ENCODE results near the gene PORCN. TPM values are rescaled to one million over a fixed set of nuclear protein-coding genes. Genes with fewer than 3 reads are reported as not detected.

The PORCN gene
- total and polyA plus RNA-seq, 9 of the 15 experiments (the other 6 are each of a cell fraction or from before 2014, with no cell fraction given) = 0.34 to 5.1 (median 2.8) TPM

DNA sequence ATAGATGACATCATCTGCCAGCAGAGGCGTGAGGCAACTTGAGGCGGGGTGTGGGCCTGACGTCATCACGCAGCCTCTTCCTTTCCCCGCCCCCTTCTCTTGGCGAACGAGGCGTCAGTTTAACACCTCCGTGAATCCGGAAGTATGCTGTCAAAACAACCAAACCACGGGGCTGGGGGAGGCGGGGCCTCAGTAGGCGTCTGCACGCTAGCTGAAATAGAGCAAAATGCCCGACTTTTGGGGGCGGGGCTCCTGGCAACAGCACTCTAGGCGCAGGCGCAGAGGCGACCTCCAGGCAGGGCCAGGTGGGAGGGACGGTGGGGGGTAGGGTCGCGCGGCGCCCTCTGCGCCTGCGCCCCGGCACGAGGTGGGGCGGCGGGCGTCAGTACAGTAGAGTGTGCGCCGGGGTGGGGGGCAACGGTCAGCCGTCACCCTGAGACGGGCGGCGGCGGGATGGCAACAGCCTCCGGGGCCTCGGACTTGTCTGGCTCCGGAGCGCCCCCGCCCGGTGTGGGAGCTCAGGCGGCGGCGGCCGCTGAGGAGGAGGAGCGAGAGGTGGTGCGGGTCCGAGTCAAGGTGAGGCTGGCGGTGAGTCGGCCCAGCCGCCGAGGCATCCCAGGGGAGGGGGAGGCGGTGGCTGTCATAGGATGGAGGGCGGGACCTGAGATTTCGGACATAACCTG lies 30.7 kb downstream of the PORCN start, which contains the start of gene TBC1D25 (continued):
- TF ChIP-seq, protein P1, sequence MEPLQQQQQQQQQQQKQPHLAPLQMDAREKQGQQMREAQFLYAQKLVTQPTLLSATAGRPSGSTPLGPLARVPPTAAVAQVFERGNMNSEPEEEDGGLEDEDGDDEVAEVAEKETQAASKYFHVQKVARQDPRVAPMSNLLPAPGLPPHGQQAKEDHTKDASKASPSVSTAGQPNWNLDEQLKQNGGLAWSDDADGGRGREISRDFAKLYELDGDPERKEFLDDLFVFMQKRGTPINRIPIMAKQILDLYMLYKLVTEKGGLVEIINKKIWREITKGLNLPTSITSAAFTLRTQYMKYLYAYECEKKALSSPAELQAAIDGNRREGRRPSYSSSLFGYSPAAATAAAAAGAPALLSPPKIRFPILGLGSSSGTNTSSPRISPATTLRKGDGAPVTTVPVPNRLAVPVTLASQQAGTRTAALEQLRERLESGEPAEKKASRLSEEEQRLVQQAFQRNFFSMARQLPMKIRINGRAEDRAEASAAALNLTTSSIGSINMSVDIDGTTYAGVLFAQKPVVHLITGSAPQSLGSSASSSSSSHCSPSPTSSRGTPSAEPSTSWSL (CRISPR knock-in tag; IDR thresholded peaks at IDR 0.05; ENCODE audit: borderline replicate concordance) = no peak
- TF ChIP-seq POLR2B (IDR thresholded peaks at IDR 0.05; ENCODE audit: low read depth, partially characterized antibody) = peak; percentile 50
- TF ChIP-seq BCOR (IDR thresholded peaks at IDR 0.05) = peak; percentile 68
- peak; percentile 42 for TF ChIP-seq HMGN3 (IDR thresholded peaks at IDR 0.05; ENCODE audit: borderline replicate concordance, extremely low read depth, insufficient read length, low read depth, low read length)
- TF ChIP-seq TFAM (CRISPR knock-in tag; conservative IDR thresholded peaks at IDR 0.05) = no peak
- no peak for TF ChIP-seq ZNF695 (CRISPR knock-in tag; IDR thresholded peaks at IDR 0.05)
- peak; percentile 44 for TF ChIP-seq MYC (IDR thresholded peaks at IDR 0.05; ENCODE audit: low read depth, low read length)
- no peak for TF ChIP-seq MYC (CRISPR knock-in tag; IDR thresholded peaks at IDR 0.05; ENCODE audit: borderline replicate concordance, low read depth)
- peak; percentile 53 for TF ChIP-seq EGR1 (conservative IDR thresholded peaks at IDR 0.05)
- peak; percentile 97 for TF ChIP-seq CREM (IDR thresholded peaks at IDR 0.05; ENCODE audit: low read depth)
- TF ChIP-seq TRIM28 (IDR thresholded peaks at IDR 0.05) = no peak
- TF ChIP-seq JUN (IDR thresholded peaks at IDR 0.05; ENCODE audit: borderline replicate concordance, low read depth, low read length) = peak; percentile 91
- no peak for TF ChIP-seq JUN (CRISPR knock-in tag; IDR thresholded peaks at IDR 0.05; ENCODE audit: borderline replicate concordance)
- TF ChIP-seq, protein P2, sequence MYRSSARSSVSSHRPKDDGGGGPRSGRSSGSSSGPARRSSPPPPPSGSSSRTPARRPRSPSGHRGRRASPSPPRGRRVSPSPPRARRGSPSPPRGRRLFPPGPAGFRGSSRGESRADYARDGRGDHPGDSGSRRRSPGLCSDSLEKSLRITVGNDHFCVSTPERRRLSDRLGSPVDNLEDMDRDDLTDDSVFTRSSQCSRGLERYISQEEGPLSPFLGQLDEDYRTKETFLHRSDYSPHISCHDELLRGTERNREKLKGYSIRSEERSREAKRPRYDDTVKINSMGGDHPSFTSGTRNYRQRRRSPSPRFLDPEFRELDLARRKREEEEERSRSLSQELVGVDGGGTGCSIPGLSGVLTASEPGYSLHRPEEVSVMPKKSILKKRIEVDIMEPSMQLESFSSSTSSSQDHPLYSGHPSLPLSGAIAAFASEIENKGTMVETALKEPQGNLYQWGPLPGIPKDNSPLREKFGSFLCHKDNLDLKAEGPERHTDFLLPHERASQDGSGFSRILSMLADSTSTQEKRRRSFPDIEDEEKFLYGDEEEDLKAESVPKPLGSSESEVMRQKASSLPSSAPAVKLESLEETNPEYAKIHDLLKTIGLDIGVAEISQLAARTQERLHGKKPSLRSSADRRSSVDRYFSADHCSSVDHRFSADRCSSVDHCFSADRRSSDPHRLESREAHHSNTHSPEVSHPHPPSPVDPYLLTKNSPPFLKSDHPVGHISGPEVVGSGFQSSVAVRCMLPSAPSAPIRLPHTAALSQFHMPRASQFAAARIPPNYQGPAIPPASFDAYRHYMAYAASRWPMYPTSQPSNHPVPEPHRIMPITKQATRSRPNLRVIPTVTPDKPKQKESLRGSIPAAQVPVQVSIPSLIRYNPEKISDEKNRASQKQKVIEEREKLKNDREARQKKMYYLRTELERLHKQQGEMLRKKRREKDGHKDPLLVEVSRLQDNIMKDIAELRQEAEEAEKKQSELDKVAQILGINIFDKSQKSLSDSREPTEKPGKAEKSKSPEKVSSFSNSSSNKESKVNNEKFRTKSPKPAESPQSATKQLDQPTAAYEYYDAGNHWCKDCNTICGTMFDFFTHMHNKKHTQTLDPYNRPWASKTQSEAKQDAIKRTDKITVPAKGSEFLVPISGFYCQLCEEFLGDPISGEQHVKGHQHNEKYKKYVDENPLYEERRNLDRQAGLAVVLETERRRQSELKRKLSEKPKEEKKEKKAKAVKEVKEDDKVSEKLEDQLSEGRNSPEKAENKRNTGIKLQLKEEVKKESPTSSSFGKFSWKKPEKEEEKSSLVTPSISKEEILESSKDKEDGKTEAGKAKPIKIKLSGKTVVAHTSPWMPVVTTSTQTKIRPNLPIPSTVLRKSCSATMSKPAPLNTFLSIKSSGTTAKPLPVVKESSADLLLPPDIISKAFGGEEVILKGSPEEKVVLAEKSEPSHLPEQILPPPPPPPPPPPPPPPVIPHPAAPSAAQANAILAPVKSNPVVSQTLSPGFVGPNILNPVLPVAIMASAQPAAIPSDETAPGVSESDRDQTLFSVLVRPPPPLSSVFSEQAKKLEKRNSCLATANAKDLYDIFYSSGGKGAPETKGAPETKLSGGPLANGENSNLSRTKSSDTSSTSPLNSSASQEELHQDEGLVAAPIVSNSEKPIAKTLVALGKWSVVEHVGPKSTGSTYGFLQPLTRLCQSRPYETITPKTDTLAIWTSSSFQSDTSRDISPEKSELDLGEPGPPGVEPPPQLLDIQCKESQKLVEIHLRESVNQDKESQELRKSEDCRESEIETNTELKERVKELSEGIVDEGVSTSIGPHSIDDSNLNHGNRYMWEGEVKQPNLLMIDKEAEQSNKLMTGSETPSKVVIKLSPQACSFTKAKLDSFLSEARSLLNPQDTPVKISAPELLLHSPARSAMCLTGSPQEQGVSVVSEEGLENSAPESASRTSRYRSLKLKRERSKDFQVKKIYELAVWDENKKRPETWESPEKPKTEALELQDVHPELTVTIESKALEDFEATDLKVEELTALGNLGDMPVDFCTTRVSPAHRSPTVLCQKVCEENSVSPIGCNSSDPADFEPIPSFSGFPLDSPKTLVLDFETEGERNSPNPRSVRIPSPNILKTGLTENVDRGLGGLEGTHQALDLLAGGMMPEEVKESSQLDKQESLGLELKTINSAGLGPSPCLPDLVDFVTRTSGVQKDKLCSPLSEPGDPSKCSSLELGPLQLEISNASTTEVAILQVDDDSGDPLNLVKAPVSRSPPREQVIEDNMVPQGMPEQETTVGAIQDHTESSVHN (IDR thresholded peaks at IDR 0.05; ENCODE audit: borderline replicate concordance in 1 of 2, low read depth in 1 of 2) = peak in 1 of 2 experiments; percentile 73; a peak in 1 of 4 replicates
- no peak for TF ChIP-seq ZNF766 (CRISPR knock-in tag; conservative IDR thresholded peaks at IDR 0.05)
- TF ChIP-seq CTCFL (IDR thresholded peaks at IDR 0.05; ENCODE audit: borderline replicate concordance, insufficient read depth, low read depth, low read length, poor library complexity, severe bottlenecking) = peak; percentile 10
